HepG2 (cell line): Measurements from ENCODE around the gene ZKSCAN1. TPM values are rescaled to one million over a fixed set of nuclear protein-coding genes. Genes with fewer than 3 reads are reported as not detected.

Experiments used
- ARNT ChIP-seq: fragments of 450-650 bp; IDR thresholded peaks from 2 replicates; pipeline ENCODE4 v1.6.1; 2017
- EP300 ChIP-seq, 3 experiments: sonication (generic) in 1 of 3; formaldehyde crosslinking in 1 of 3; IDR thresholded peaks; 2 replicates each; pipeline versions ENCODE4 v1.5.1 to v1.6.1; 2011 to 2020; ENCODE audit warnings: low read depth in 2 of 3, low read length in 2 of 3, borderline replicate concordance in 1 of 3, improper control_type of control experiment in 1 of 3, mild to moderate bottlenecking in 1 of 3, missing genetic modification reagents in 1 of 3, moderate library complexity in 1 of 3
- ERF ChIP-seq: IDR thresholded peaks from 2 replicates; pipeline ENCODE4 v1.6.1; 2018; ENCODE audit warnings: missing biosample characterization, missing genetic modification reagents
- IRF2 ChIP-seq: IDR thresholded peaks from 2 replicates; pipeline ENCODE4 v1.6.1; 2018; ENCODE audit warnings: missing genetic modification reagents, missing compliant biosample characterization
- KDM5A ChIP-seq: fragments of 200-600 bp; sonication (generic); IDR thresholded peaks from 2 replicates; pipeline ENCODE4 v1.7.0; 2018; ENCODE audit warnings: antibody characterized with exemption, mild to moderate bottlenecking, low read length, borderline replicate concordance
- SAP130 ChIP-seq: IDR thresholded peaks from 2 replicates; pipeline ENCODE4 v1.6.1; 2016; ENCODE audit warnings: low read depth
- SSRP1 ChIP-seq: IDR thresholded peaks from 2 replicates; pipeline ENCODE4 v1.6.1; 2016; ENCODE audit warnings: control low read depth
- STAG1 ChIP-seq: sonication (generic); formaldehyde crosslinking; IDR thresholded peaks from 2 replicates; pipeline ENCODE4 v1.4.0; 2020; ENCODE audit warnings: missing genetic modification reagents
- WIZ ChIP-seq: sonication (generic); formaldehyde crosslinking; IDR thresholded peaks from 2 replicates; pipeline ENCODE4 v1.5.1; 2020; ENCODE audit warnings: mild to moderate bottlenecking, missing genetic modification reagents
- XRCC5 ChIP-seq: fragments of 200-400 bp; formaldehyde crosslinking; optimal IDR thresholded peaks from 2 replicates; pipeline ENCODE3; 2017; ENCODE audit warnings: mild to moderate bottlenecking, low read length
- ZBTB21 ChIP-seq: sonication (generic); formaldehyde crosslinking; IDR thresholded peaks from 2 replicates; pipeline ENCODE4 v1.4.0; 2020; ENCODE audit warnings: missing genetic modification reagents
- ZMYM2 ChIP-seq: sonication (generic); formaldehyde crosslinking; IDR thresholded peaks from 2 replicates; pipeline ENCODE4 v1.8.0; 2022; ENCODE audit warnings: mild to moderate bottlenecking, missing genetic modification reagents
- ZNF232 ChIP-seq: sonication (generic); formaldehyde crosslinking; IDR thresholded peaks from 2 replicates; pipeline ENCODE4 v1.4.0; 2020; ENCODE audit warnings: missing genetic modification reagents, borderline replicate concordance
- ZNF792 ChIP-seq: IDR thresholded peaks from 2 replicates; pipeline ENCODE4 v1.6.1; 2016
- polyA plus RNA-seq, 8 experiments: library from polyadenylated mRNA; depleted of rRNA in 3 of 8; stranded (reverse) in 7 of 8; unstranded in 1 of 8; fragments of >200 nt; fragmentation: Illumina TruSeq in 4 of 8; extraction: Trizol in 4 of 8; gene quantifications; 2 replicates each; pipeline versions ENCODE4 v1.2.1 to v1.2.3, GENCODE V29; 2011 to 2016; ENCODE audit warnings: low read depth in 4 of 8, missing spikeins in 1 of 8, mixed read lengths in 1 of 8; ENCODE audit not compliant: insufficient read depth in 1 of 8
- total RNA-seq, 5 experiments: library from RNA; depleted of rRNA; stranded (reverse); fragments of >200 nt; fragmentation: Illumina TruSeq; extraction: Trizol; gene quantifications; 2 replicates each; pipeline ENCODE4 v1.2.3, GENCODE V29; 2016; ENCODE audit warnings: low read depth in 1 of 5
- TF ChIP-seq, protein P1 (sequence below): sonication (generic); formaldehyde crosslinking; IDR thresholded peaks from 2 replicates; pipeline ENCODE4 v1.4.0; 2020; ENCODE audit warnings: missing genetic modification reagents, mild to moderate bottlenecking, borderline replicate concordance
- TF ChIP-seq, protein P2 (sequence below): sonication (generic); formaldehyde crosslinking; IDR thresholded peaks from 2 replicates; pipeline ENCODE4 v1.5.0; 2020; ENCODE audit warnings: missing genetic modification reagents
- TF ChIP-seq, protein P3 (sequence below), 2 experiments: sonication (generic) in 1 of 2; formaldehyde crosslinking in 1 of 2; IDR thresholded peaks; 2 replicates each; pipeline versions ENCODE4 v1.6.1 to v1.9.0; 2014 to 2022; ENCODE audit warnings: antibody characterized with exemption in 1 of 2, borderline replicate concordance in 1 of 2, inconsistent platforms in 1 of 2, low read depth in 1 of 2, missing genetic modification reagents in 1 of 2

ZKSCAN1 gene
- total and polyA plus RNA-seq, 2 of the 13 experiments (the other 11 are each of a cell fraction or from before 2014, with no cell fraction given), result 46.4 to 60.6 TPM

- TF ChIP-seq SAP130 (CRISPR knock-in tag) (peak; percentile 97), ZBTB21 (CRISPR knock-in tag) (no peak; the same call in 1 of the 2 replicates), XRCC5 (peak; percentile 96), KDM5A (peak; percentile 72; the same call in 1 of the 2 replicates), ZMYM2 (CRISPR knock-in tag) (peak; percentile 69; the same call in 1 of the 2 replicates), WIZ (no peak), ARNT (no peak), SSRP1 (CRISPR knock-in tag) (no peak), ZNF232 (peak; percentile 17), ERF (CRISPR knock-in tag) (peak; percentile 98), IRF2 (CRISPR knock-in tag) (peak; percentile 98), STAG1 (CRISPR knock-in tag) (peak; percentile 91), ZNF792 (CRISPR knock-in tag) (peak; percentile 94), EP300 (IDR thresholded peaks at IDR 0.05; ENCODE audit: low read depth in 2 of 2, low read length in 2 of 2) (peak in 1 of 2 experiments; percentile 46; a peak in 2 of 4 replicates), EP300 (CRISPR knock-in tag; IDR thresholded peaks at IDR 0.05; ENCODE audit: borderline replicate concordance) (peak; percentile 68; the same call in 1 of the 2 replicates)
- TF ChIP-seq, protein P1, sequence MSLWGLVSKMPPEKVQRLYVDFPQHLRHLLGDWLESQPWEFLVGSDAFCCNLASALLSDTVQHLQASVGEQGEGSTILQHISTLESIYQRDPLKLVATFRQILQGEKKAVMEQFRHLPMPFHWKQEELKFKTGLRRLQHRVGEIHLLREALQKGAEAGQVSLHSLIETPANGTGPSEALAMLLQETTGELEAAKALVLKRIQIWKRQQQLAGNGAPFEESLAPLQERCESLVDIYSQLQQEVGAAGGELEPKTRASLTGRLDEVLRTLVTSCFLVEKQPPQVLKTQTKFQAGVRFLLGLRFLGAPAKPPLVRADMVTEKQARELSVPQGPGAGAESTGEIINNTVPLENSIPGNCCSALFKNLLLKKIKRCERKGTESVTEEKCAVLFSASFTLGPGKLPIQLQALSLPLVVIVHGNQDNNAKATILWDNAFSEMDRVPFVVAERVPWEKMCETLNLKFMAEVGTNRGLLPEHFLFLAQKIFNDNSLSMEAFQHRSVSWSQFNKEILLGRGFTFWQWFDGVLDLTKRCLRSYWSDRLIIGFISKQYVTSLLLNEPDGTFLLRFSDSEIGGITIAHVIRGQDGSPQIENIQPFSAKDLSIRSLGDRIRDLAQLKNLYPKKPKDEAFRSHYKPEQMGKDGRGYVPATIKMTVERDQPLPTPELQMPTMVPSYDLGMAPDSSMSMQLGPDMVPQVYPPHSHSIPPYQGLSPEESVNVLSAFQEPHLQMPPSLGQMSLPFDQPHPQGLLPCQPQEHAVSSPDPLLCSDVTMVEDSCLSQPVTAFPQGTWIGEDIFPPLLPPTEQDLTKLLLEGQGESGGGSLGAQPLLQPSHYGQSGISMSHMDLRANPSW (CRISPR knock-in tag), result no peak
- TF ChIP-seq, protein P2, sequence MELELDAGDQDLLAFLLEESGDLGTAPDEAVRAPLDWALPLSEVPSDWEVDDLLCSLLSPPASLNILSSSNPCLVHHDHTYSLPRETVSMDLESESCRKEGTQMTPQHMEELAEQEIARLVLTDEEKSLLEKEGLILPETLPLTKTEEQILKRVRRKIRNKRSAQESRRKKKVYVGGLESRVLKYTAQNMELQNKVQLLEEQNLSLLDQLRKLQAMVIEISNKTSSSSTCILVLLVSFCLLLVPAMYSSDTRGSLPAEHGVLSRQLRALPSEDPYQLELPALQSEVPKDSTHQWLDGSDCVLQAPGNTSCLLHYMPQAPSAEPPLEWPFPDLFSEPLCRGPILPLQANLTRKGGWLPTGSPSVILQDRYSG, result no peak
- TF ChIP-seq, protein P3, sequence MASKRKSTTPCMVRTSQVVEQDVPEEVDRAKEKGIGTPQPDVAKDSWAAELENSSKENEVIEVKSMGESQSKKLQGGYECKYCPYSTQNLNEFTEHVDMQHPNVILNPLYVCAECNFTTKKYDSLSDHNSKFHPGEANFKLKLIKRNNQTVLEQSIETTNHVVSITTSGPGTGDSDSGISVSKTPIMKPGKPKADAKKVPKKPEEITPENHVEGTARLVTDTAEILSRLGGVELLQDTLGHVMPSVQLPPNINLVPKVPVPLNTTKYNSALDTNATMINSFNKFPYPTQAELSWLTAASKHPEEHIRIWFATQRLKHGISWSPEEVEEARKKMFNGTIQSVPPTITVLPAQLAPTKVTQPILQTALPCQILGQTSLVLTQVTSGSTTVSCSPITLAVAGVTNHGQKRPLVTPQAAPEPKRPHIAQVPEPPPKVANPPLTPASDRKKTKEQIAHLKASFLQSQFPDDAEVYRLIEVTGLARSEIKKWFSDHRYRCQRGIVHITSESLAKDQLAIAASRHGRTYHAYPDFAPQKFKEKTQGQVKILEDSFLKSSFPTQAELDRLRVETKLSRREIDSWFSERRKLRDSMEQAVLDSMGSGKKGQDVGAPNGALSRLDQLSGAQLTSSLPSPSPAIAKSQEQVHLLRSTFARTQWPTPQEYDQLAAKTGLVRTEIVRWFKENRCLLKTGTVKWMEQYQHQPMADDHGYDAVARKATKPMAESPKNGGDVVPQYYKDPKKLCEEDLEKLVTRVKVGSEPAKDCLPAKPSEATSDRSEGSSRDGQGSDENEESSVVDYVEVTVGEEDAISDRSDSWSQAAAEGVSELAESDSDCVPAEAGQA (IDR thresholded peaks at IDR 0.05; ENCODE audit: low read depth), result 0 out of 2 replicates have a peak, but pooled peaks have one; percentile 55
- TF ChIP-seq, protein P3 (CRISPR knock-in tag; IDR thresholded peaks at IDR 0.05; ENCODE audit: borderline replicate concordance), result no peak; the same call in 1 of the 2 replicates
Observed at GRCh38 chr7:100081535-100082102, 66.2 kb downstream of the ZKSCAN1 start, which contains the start of gene ZNF3 (continued).
